GM21360 (cell line): Measurements from ENCODE around the gene SDCBP2.

Experiments used
- ATAC-seq: cut with Tn5 transposase; IDR thresholded peaks from one replicate; pipeline ENCODE4 v1.9.1; 2021; ENCODE audit warnings: mild to moderate bottlenecking, moderate library complexity; ENCODE audit not compliant: unreplicated experiment

Gene SDCBP2

DNA sequence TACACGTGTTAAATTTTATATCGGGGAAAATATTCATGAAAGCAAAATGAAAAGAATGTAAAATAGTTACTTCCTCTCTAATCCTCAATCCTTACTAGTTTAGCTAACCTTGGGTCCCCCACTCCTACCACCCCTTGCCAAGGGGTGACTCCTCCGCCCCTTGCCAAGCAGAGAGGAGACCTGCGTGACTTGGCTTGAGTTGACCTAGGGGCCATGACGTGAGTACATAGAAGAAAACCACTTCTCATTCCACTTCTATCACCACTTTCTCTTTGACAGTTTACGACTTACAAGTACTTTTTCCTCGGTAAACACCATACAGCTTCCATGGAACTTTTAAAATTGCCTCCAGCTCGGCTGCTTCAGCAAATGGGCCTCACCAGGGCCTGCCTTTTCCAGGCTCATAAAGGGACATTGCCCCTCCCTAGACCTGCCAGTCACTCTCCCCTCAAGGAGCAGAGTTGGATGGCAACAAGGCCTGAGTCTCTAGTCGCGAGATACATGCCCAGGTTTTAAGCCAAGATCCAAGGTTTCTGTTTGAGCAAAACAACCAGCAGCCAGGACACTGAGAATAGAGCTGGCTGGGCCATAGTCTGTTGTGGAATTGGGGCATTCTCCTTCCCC is 29.9 kb downstream of the SDCBP2 start:
- no peak for ATAC-seq

DNA sequence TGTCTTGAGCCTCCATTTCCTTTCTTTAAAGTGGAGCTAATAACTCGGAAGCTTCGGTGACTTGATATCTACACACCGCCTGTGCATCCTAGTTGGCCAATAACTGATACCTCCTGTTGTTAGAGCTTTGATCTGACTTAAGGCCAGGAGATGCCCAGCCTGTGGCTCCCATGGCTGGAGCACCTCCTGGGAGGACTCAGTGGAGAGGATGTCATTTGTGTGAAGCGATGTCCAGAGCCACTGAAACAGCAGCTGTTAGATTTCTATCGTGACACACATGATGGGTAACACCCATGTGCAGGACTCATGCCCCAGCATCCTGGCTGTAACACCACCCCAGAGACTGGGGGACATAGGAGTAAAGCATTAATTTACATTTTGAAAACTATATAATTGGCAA is 30.8 kb downstream of the SDCBP2 start:
- no peak for ATAC-seq

DNA sequence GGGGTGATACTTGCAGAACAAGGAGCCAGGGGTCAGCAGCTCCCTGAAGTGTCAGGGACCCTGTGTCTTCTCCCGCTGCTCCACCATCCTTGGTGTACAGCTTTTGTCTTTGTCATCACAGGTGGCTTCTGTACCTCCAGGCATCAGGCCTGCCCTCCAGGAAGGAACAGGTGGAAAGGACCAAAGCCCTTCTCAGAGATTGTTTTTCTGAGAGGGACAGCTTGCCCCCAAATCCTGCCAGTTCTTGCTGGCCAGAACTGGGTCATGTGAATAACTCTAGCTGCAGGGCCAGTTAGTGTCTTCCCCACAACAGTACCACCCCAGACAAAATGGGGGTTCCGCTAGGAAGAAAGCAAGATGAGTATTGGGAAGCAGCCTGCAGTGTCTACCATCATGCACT is 31.5 kb downstream of the SDCBP2 start:
- ATAC-seq: no peak

DNA sequence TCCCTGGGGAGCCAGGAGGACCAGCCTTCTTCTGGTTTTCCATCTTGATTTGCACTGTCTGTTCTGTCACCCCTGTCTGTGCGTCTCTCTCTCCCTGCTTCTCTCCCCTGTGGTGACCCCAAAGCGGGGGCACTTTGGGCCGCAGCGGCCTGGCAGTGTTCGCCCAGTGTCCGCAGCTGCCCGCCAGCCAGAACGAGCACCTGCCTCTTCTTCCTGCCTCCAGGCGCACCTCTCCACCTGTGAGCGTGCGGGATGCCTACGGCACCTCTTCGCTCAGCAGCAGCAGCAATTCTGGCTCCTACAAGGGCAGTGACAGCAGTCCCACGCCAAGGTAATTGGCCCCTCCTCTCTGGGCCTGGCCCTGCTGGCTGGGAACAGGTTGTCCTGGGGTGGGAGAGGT is 32.0 kb downstream of the SDCBP2 start:
- no peak for ATAC-seq

DNA sequence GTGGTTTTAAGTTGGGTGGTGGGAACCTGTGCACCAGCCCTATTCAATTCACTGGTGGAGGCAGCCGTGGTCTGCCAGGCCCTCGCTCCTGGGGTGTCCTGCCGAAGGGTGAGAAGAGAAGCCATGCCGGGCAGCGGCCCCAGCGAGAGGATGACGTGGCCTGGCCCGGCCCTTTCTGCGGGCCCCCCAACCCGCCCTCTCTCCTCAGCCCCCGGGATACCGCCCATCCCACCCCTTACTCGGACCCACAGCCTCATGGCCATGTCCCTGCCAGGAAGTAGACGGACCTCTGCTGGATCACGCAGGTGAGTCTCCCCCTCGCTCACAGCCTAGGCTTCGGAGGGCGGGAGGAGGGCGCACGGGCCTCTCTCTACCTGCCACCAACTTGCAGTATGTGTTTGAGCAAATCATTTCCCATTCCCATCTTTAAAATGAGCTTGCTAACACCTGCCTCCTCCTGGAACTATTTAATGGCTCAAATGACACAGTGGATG is 32.8 kb downstream of the SDCBP2 start:
- no peak for ATAC-seq

DNA sequence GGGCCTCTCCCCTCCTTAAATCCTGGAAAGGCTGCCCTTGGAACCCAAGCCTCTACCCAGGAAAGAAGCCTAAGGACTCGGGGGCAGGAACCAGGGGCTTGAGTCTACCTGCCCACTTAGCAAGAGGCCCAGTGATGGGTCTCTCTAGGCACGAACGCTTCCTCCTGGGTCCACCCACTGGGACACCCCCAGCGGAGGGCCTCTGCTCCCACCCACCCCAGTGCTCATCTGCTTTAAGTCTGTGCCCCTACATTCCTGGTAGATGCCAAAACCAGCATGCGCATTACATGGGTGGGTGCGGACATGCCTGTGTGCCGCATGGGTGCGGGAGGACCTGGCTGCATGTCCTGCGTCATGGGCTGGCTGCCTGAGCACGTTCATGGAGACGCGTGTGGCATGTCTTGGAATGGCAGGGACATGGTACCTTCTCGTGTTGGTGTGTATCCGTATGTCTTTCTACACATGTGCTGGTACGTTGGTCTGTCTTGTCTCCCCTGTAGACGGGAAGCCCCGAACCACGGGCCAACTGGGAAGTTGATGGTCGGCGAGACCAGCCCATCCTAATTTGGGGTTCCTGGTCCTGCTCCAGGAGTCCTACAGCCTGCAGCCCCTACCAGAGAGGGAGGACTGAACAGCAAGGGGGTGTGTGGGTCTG is 33.5 kb downstream of the SDCBP2 start:
- ATAC-seq: no peak

DNA sequence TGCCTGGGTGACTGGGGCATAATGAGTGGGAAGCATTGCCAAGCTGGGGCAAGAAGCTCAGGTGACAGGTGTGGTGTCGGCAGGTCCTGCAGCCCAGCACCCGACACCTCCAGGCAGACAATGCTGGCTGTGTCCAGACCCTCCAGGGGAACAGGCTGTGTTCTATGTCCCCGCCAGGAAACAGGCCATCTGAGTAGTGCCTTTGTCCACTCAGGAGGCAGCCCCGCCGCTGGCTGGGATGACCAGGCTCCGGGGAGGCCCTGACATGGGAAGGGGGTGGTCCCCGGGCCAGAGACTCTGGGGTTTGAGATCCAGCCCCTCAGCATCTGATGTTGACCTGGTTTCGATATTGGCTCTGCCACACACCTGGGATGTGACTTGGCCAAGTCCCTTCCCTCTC is 34.4 kb downstream of the SDCBP2 start:
- ATAC-seq: no peak

DNA sequence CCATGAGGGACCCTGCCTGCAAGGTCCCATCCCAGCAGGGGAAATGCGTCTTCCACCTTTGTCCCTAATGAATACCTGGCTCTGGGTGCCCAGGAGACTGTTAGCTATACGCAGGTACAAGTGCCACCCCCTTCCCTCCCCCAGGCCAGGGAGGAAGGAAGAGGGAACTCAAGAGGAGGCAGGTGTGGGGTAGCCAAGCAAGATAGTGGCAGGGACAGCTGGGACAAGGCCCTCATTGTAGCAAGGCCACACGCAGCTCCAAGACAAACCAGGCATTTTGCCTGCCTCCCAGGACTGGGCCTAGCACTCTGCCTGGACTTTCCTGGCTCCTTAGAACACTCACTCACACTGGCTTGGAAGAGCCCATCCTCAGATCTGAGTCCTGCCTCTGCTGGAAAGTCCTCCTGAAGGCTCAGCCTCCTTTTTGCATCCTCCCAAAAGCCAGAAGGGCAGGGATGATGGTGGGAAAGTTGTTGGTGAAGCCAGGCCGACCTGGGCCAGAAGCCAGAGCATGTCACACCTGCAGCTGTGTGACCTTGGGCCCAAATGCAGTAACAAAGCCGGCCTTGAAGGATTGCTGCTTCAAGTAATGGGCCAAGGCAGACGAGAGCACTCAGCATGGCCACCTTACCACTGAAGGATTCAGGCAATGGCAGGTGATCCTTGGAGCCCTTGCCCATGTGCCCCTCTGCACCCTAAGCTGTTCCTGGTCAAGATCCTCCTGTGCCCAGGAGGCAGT is 35.1 kb downstream of the SDCBP2 start:
- no peak for ATAC-seq

DNA sequence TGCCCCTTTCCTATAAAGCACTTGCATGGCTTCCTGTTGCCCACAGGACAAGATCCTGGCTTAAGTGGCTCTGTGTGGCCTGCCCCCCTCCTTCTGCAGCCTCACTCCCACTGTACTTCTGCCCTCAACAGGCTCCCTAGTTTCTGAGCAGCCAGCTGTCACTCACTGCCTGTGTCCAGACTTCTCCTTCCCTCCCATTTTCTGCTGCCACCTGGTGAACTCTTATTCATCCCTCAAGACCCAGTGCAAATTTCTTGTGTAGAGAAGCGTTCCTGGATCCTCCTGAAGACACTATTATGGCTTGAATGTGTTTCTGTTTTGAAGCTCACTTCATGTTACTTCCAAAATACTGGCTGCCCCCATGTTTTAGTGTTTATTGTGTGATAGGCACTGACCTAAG is 36.3 kb downstream of the SDCBP2 start:
- no peak for ATAC-seq

DNA sequence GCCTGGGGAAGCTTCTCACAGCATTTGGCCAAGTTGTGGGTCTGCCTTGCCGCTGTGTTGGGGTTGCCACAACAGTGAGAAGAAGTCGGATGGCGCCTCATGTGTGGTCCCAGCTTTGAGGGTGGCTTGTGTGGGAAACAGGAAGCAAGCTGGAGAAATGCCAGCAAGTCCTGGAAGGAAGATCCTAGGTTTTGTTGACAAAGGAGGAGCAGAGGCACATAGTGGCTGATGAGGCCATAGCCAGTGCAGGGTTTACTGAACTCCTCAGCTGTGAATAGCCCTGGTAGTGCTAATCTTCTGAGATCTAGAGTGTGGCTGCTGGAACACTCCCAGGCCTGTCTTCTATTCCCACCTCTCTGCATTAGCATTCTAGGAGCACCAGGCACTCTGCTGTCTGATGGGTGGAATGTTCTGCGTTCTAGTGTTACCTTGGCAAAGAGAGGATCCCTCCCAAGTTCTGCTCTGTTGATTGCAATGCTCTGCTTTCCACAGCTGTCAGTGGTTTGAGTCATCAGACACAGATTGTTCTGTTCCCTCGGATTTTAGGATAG is 37.7 kb downstream of the SDCBP2 start:
- ATAC-seq: no peak

DNA sequence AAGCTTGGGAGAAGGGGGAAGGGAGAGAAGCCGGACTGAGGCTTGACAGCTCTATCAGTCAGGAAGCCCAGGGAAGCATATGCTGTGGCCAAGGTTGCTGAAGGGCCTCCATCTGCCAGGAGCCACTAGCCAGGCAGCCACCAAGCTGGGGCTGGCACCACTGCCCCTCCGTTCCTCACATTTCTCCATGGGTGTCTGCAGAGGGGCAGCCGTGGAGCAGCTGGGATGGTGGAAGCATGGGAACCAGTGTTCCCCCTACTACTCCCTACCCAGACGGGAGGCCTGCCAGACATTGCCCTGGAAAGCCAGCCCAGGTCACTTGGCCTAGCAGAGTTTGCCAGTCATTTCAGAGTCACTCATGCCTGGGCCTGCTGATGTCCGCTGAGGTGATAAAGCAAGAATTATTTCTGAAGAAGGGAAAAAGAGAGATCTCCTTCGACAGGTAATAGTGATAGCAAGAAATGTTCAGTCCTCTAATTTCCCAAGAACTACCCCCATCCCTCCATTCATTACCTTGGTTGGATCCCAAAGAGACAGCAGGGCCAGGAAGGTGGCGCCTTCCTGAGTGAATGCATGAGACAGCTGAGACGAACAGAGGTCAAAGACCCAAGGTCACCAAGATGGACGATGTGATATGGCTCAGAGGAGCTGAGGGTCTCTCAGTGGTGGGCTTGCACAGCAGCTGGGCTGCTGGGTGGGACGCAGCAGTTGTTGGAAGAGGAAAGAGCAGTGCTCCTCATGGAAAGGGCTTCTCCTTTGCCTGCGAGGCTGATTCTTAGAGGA is 41.0 kb downstream of the SDCBP2 start:
- ATAC-seq: no peak

DNA sequence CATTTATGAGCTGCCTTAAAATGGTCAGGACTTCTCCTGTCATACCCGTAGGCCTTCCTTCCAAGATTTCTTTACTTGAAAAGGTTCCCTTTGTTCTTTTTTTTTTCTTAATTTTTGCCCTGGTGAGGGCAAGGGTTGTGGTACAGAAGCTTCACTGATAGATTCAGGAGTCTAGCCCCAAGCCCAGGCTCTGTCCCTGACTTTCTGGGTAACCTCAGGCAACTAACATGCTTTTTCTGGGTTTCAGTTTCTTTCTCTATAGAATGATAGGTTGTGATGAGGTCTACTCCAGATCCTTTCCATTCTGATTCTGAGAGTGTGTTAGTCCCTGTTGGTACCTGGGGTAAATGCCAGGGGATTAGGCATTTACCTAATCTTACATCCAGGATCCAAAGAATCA is 41.6 kb downstream of the SDCBP2 start:
- ATAC-seq: no peak

DNA sequence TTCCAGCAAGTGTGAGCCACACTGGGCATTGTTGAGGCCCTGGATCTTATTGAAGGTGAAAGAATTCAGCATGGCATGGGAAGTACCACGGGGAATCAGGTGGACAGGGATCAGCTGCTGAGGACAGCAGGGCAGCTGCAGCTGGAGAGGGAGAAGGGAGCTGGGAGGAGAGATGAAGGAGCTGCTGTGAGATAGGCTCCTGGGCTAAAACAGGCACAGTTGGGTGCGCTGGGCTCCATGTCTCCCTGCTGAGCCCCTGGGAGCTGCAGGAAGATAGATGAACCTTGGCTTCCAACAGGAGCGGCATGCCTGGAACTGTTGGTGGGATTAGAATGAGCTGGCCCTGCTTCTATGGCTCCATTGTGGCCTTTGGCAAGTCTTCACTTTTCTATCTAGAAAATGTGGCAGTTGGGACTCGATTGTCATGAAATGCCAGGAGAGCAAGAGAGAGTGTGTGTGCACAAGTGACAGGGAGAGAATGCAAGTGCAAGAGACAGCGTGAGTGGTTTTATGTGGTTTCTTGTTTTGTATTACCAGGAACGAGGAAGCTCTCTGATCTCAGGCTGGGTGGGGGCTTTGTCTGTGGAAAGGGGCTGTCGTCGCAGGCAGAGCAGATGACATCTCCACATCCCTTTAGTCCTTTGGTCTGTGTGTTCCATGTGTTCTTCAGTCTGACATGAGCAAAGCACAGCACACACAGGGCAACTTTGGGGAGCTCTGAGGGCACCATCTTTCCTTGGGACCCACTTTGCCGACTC is 42.5 kb downstream of the SDCBP2 start:
- ATAC-seq: no peak

DNA sequence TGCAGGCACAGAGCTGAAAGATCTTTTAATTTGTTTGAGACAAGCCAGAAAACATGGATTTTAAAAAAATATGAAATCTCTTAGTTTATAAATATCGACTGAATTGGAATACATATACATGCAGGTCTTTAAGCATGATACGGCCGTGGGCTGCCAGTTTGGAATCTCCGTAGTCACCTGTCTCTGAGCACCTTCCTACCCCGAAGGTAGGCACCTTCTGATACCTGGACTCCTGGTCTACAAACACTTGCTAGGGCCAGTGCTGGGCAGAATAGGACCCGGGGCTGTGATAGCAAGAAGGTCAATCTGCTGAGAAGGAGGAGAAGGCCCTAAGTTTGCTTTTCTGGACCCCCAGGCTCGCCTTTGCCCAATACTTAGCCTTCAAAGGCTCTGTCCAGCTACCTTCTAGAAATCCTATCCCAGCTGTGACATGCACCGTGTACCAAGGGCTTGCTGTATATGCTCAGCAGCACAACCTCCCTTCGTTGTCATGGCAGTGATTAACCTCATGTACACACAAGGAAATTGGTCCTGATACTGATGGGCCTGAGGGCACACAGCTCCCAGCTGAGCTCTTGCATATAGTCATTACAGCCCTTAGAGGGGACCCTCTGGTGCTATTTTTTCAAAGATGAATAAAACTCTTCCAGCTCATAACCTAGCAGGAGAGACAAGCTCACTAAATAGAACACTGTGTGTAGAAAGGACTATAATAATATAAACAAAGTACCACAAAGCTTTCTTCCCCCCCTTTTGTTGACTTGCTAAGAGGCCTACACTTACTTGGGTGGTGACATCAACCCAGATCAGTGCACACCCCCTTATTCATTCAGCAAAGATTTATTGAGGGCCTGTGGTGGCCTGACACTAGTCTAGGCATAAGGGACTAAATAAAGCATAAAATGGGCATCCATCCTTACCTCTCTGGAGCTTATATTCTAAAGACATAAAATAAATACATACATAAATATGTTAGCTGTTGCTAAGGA is 45.1 kb downstream of the SDCBP2 start:
- no peak for ATAC-seq

DNA sequence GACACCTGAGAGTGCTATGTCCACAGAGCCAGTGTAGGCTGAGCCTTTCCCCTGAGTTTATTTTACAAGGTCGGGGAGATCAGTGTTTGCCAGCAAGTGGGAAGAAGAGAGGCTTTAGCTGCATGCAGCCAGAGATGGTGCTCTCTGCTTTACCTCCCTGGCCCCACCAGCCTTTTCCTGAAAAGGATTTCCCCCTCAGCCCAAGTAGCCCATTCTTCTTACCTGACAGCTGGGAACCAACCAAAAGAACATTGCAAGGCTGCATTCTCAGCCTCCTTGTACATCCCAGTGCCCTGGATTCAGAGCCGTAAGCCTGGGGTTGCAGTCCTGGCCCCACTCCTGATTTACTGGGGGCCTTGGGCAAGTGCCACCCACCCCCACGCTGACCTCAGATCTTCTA is 46.0 kb downstream of the SDCBP2 start:
- ATAC-seq: no peak

DNA sequence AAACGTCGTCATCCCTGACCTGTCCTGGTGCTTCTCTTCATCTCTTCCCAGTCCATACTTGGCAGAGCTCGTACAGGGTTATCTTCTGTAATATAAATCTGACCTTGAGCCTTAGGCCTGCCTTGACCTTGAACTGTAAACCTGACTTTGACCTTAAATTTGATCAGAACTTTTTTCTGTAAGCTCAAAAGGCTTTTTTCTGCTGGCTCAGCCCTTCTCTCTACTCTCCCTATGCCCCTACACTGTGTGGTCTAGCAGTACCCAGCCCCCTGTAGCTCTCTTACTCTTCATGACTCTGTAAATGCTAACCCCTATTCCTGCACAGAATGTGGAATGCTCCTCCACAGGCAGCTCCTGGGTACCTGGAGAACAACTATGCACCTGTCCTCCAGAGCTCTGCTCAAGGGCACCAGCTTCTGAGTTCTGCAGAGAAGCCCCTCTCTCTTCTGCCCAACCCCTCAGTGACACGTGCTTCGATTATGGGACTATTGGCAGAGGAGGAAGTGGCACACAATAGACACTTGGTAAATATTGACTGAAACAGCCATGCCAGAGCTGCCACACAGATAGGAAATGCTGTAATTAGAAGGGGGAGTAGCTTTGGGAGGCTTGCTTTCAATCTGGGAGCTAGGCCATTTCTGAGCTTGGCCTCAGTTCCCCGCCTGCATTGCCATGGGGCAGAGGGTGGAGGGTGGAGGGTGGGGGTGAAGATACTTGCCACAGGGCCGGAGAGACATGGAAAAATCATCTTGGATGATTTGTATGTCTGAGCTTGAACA is 47.5 kb downstream of the SDCBP2 start:
- no peak for ATAC-seq

DNA sequence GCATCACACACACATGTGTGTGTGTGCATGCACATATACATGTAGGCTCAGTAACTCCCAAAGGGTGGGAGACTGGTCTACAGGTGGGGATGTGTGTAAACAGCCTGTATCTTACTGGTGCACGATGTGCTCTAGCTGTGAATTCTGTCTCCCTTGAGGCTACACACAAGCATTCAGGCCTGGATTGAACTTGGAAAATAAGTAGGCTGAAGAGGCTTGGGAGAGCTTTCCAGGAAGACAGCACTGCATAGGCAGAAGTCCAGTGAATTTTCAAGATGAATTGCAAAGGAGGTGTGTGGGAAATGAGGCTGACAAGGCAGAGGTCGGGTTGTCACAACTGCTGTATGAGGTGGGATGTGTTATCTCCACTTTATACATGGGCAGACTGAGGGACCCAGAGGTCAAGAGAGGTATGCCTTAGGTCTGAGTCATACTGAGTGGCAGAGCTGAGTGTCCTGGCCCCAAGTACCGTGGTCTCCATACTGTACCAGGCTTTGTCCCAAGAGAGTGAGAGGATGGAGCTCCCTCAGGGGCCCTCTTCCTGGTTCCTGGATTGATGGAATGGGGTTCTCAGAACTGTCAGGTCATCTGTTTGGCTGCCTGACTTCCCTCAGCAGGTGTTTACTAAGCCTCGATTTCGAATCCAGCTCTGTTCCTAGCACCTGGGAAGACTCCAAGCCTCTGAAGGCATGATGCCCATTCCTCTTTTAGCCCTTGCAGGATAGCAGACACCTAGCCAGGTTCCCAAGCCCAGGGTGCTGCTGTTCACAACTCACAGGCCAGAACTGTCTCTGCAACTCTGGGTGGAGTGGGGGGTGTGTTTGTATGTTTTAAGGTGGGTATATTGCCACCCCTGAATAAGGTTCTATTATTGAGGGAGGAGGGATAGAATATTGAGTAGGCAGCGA is 48.5 kb downstream of the SDCBP2 start:
- ATAC-seq: no peak
